ENCODE data around the gene TBX5. TPM values are rescaled to one million over a fixed set of nuclear protein-coding genes. Genes with fewer than 3 reads are reported as not detected.
A peak's percentile ranks its signal among the peaks of the same experiment; 100 is the strongest.

TBX5 gene
- total RNA-seq, 2 experiments from 2014 or later, result not detected

DNA sequence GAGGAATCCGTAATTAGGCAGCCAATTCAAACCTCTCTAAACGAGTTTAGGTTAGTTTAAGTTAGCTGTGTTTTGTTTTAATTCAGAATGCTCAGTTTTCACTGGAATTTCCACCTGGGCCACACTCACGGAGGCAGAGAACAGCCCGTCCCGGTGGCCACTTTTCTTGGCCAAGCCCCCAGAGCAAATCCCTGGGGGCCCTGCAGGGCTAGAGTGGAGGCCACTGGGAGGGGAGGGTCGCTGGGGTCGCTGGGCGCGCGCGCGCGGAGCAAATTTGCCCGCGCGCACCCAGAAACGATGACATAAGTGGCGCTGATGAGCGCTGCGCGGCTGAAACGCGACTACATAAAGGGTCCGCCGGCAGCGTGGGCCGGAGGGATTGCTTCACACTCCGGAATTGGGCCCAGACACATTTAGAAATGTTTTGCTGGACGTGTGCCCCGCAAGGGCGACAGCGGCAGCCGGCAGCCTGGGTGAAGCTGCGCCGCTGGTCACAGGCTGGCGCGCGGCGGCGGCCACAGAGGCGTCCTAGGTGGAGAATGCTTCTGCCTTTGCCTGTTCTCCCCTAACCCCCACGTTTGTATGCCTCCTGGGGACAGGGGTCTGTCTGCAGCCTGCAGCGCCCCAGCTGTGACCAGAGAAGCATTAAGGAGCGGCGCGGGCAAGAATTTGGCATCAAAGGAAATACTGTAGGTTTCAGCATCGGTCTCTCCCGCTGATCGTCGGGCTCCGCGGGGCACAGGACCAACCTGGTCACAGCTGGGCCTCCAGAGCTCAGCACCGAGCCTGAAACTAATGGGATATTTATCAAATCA, 37.9 kb upstream of the TBX5 start:
- no peaks in the 10 kb centered on the region for H3K4me1 Mint-ChIP-seq
- no peak overlapping the region for H3K27ac Mint-ChIP-seq
- CTCF ChIA-PET, result interaction anchor here (0.6 kb wide), 1 partner anchor 48 kb away, joined by 3 read pairs; no protein-coding TSS in a partner anchor
- intact Hi-C loops (cut with DNase I, micrococcal nuclease), result loop anchor here (5.0 to 10.0 kb wide), 2 partner anchors 238 to 251 kb away; partner anchors contain the start of gene TBX3 (in 1 of the 2)
- no peaks in the 10 kb centered on the region for H3K9me3 Mint-ChIP-seq (ENCODE audit: low read depth)
- POLR2A ChIA-PET, result no interaction called here
- DNase-seq (no peak), ATAC-seq (no peak)
- peaks cover 76% of the 10 kb centered on the region for H3K27me3 Mint-ChIP-seq
- H3K4me3 Mint-ChIP-seq, result no peak overlapping the region
- H3K36me3 Mint-ChIP-seq (ENCODE audit: low read depth), result no peaks in the 10 kb centered on the region

DNA sequence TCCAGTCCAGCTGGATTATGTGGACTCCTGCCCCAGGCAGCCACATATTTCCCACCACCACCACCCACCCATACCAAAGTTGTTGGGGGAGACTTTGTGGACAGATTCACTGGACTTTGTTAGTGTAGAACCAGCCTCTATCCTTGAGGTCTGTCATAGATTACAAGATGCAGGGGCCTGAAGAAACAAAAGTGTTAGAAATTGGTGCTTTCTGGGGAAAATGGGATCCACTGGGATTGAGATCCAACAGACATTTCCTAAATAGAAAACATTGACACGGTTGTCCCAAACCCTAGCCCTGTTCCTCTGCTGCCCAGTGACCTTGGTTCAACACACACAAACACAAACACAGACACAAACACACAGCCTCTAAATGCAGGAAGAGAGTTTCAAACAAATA, 36.6 kb upstream of the TBX5 start:
- Mint-ChIP-seq H3K36me3 (ENCODE audit: low read depth) (no peaks in the 10 kb centered on the region), H3K4me3 (no peak overlapping the region), H3K27ac (no peak overlapping the region), H3K4me1 (no peaks in the 10 kb centered on the region), H3K27me3 (peaks cover 79% of the 10 kb centered on the region), H3K9me3 (ENCODE audit: low read depth) (no peaks in the 10 kb centered on the region)
- CTCF ChIA-PET, result no interaction called here
- DNase-seq (no peak), ATAC-seq (no peak)
- intact Hi-C loops (cut with DNase I, micrococcal nuclease), result loop anchor here (5.0 to 10.0 kb wide), 2 partner anchors 240 to 252 kb away; partner anchors contain the start of gene TBX3 (in 1 of the 2)
- POLR2A ChIA-PET, result no interaction called here

DNA sequence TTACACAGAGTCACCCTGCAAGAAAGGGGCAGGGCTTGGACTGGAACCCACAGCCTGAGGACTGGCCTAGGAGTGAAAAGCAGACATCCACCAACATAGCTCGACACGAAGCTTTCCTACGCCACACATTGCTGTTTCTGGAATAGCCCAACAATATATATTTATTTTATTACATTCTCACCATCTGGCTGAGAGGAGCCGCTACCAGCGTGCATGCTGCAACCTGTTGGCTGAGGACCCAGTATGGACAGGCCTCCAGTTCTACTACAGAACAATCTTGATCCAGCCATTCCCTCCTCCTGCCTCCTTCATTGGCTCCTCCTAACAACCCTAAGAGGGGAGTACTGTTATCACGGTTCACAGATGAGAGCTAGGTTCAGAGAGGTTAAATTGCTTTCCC, 35.6 kb upstream of the TBX5 start:
- CTCF ChIA-PET, result no interaction called here
- no peak overlapping the region for H3K4me3 Mint-ChIP-seq
- H3K27me3 Mint-ChIP-seq, result peaks cover 80% of the 10 kb centered on the region

DNA sequence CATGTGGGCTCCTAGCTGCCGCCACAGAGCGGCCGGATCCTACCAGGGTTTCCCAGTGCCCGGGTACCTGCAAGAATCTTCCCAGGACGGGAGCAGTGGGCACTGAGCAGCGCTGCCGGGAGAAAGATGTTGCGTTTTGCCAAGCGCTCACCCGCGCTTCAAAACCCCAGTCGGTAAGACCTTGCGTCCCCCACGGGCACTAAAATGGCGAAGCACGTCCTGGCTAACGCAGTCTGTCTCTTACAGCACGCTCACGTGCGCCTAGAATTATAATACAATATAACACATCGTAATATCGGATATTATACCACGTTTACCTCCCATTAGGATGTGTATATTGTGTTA, 35.1 kb upstream of the TBX5 start:
- peak; percentile 4 for DNase-seq
- peaks cover 3% of the 10 kb centered on the region for H3K9me3 Mint-ChIP-seq (ENCODE audit: low read depth)
- ChIA-PET POLR2A (no interaction called here), CTCF (no interaction called here)
- no peaks in the 10 kb centered on the region for H3K4me1 Mint-ChIP-seq
- no peak overlapping the region for H3K4me3 Mint-ChIP-seq
- ATAC-seq, result no peak
- intact Hi-C loops (cut with DNase I, micrococcal nuclease), result loop anchor here (2.0 to 10.0 kb wide), 5 partner anchors 32 to 966 kb away; partner anchors contain the start of gene TBX3 (in 1 of the 2)
- H3K36me3 Mint-ChIP-seq (ENCODE audit: low read depth), result no peaks in the 10 kb centered on the region
- no peak overlapping the region for H3K27ac Mint-ChIP-seq
- H3K27me3 Mint-ChIP-seq, result peaks cover 77% of the 10 kb centered on the region

More for the DNA sequence above, 35.6 kb upstream of the TBX5 start:
- Mint-ChIP-seq H3K36me3 (ENCODE audit: low read depth) (no peaks in the 10 kb centered on the region), H3K4me1 (no peaks in the 10 kb centered on the region), H3K9me3 (ENCODE audit: low read depth) (peaks cover 2% of the 10 kb centered on the region), H3K27ac (no peak overlapping the region)
- ATAC-seq, result no peak
- intact Hi-C loops (cut with DNase I, micrococcal nuclease), result loop anchor here (2.0 to 10.0 kb wide), 5 partner anchors 33 to 967 kb away; partner anchors contain the start of gene TBX3 (in 1 of the 2)
- DNase-seq, result no peak
- POLR2A ChIA-PET, result no interaction called here

DNA sequence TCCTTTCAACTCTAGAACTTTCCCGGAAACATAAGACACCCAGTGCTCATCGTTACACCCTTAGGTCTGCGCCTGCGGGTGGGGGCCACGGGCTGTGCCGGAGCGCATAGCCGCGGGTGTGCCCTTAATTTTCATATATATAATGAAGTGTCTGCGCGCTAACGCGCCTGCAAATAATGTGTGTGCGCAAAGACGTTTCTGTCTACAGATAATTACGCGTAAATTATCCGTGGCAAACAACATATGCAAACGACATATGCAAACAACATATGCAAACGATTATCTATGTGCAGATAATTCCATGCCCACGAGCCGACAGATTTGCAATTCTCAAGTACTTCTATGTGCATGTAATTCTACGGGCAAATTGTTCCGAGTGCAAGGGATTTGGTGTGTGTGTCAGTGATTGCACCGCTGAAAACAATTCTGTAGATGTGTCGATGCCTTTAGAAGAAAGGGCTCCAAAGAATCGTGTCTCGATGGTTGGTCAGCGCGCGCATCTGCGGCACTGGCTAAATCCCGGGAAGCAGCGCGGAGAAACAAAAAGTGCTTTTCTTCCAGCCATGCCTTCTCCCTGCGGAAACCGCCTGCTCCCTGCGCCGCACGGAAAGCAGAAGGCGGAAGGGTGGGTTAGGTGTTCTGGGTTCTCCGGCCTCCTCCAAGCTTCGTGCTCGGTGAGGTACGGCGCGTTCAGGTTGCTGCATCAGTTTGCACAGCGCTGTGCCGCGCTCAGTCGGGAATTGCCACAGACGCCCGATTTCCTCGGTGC, 34.5 kb upstream of the TBX5 start:
- DNase-seq (no peak), ATAC-seq (no peak)
- Mint-ChIP-seq H3K36me3 (ENCODE audit: low read depth) (no peaks in the 10 kb centered on the region), H3K4me1 (no peaks in the 10 kb centered on the region), H3K27me3 (peaks cover 73% of the 10 kb centered on the region), H3K4me3 (no peak overlapping the region), H3K27ac (no peak overlapping the region), H3K9me3 (ENCODE audit: low read depth) (peaks cover 3% of the 10 kb centered on the region)
- POLR2A ChIA-PET, result no interaction called here
- intact Hi-C loops (cut with DNase I, micrococcal nuclease), result loop anchor here (2.0 to 10.0 kb wide), 5 partner anchors 32 to 966 kb away; partner anchors contain the start of gene TBX3 (in 1 of the 2)
- CTCF ChIA-PET, result no interaction called here

DNA sequence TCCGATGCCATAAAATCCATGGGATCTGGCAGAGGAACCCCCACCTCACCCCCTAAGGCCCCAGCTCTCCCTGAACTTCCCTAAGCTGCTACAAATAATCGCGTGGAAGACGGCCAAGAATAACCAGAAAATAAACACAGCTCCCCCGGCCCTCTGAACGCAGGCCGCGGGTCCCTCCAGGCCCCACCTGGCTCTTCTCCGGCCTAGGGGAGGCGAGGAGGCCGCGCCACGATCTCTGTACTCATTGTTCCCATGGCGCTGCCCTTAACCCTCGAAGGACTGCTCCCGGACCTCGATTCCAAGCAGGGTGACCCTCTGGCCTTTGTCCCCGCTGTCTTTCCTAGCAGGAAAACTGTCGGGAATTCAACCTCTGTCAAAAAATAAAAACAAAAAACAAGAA, 33.9 kb upstream of the TBX5 start:
- CTCF ChIA-PET, result no interaction called here
- no peaks in the 10 kb centered on the region for H3K4me1 Mint-ChIP-seq
- POLR2A ChIA-PET, result no interaction called here
- intact Hi-C loops (cut with DNase I, micrococcal nuclease), result loop anchor here (2.0 to 10.0 kb wide), 5 partner anchors 31 to 965 kb away; partner anchors contain the start of gene TBX3 (in 1 of the 2)
- H3K27ac Mint-ChIP-seq, result no peak overlapping the region
- ATAC-seq (no peak), DNase-seq (no peak)
- no peaks in the 10 kb centered on the region for H3K36me3 Mint-ChIP-seq (ENCODE audit: low read depth)
- H3K4me3 Mint-ChIP-seq, result no peak overlapping the region
- H3K9me3 Mint-ChIP-seq (ENCODE audit: low read depth), result peaks cover 3% of the 10 kb centered on the region
- H3K27me3 Mint-ChIP-seq, result peaks cover 67% of the 10 kb centered on the region

DNA sequence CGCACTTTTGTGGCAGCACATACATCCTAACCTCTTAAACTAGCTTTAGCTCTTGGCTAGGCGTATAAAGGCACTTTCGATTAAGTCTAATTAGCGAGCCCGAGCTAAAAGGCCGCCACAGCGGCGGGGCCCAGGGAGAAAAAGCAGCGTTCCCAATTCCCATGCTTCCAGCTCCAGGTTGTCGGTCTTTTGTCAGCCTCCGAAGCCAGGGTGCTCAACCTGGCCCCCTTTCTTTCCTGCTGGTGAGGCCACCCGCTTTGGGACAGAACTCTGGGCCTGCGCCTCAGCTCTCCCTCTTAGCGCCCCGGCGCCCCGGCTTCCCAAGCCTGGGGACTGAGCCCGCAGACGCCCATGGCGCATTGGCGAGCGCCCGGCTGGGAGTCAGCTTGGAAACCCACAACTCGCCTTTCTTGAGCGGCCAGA, 33.3 kb upstream of the TBX5 start:
- intact Hi-C loops (cut with DNase I, micrococcal nuclease), result no loop called here
- Mint-ChIP-seq H3K27me3 (peaks cover 65% of the 10 kb centered on the region), H3K4me3 (no peak overlapping the region), H3K9me3 (ENCODE audit: low read depth) (peaks cover 3% of the 10 kb centered on the region), H3K4me1 (no peaks in the 10 kb centered on the region), H3K27ac (no peak overlapping the region), H3K36me3 (ENCODE audit: low read depth) (no peaks in the 10 kb centered on the region)
- no peak for DNase-seq
- ChIA-PET POLR2A (no interaction called here), CTCF (no interaction called here)
- ATAC-seq, result no peak

DNA sequence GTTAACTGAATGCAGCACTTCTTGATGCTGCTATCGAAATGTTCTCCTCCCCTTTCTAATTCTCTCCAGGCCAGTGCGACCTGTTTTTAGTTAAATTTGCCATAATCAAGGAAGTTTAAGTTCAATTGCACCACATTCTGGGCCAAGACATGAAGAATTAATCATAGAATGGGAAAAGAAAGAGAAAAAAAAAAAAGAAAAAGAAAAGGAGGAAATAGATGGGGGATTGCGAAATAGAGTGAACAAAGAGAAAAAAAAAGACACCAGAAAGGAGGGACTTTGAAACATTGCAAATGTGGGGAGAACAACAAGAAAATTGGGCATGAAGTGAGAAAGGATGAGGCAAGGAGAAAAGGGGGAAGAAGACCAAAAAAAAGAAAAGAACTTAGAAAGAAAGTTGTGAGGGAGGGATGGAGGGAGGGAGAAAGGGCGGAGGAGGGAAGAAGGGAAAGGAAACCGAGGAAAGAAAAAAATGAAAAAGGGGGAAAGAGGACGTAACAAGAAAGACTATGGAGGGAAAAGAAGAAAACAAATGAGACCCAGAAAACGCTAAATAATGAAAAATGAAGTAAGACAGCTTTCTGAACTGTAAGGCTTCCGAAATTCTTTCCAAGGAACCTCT, 32.8 kb upstream of the TBX5 start:
- H3K27me3 Mint-ChIP-seq, result peaks cover 62% of the 10 kb centered on the region
- DNase-seq, result no peak
- intact Hi-C loops (cut with DNase I, micrococcal nuclease), result no loop called here
- H3K4me3 Mint-ChIP-seq, result no peak overlapping the region
- peaks cover 3% of the 10 kb centered on the region for H3K9me3 Mint-ChIP-seq (ENCODE audit: low read depth)
- H3K36me3 Mint-ChIP-seq (ENCODE audit: low read depth), result no peaks in the 10 kb centered on the region
- CTCF ChIA-PET, result no interaction called here
- POLR2A ChIA-PET, result no interaction called here
- no peaks in the 10 kb centered on the region for H3K4me1 Mint-ChIP-seq
- no peak overlapping the region for H3K27ac Mint-ChIP-seq
- ATAC-seq, result no peak

DNA sequence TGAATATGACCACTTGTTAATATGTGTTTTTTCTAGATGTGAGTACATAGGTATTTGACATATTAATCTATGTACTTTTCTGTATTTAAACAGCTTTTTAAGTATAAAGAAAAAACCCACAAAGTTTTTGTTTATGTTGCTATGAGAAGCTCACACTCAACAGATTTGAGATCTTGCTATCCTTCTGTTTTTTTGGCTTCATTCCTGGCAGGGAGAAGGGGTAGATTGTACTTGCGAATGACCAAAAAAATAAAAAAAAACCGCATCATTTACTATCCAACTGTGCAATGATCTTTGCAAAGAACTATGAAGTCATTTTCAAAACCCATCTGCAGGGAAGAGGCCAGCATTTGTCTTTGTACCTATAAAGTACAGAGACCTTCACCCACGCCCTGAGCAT, 28.4 kb upstream of the TBX5 start:
- intact Hi-C loops (cut with DNase I, micrococcal nuclease), result no loop called here
- no peak for DNase-seq
- peaks cover 3% of the 10 kb centered on the region for H3K9me3 Mint-ChIP-seq (ENCODE audit: low read depth)
- no peak overlapping the region for H3K4me3 Mint-ChIP-seq
- no peak overlapping the region for H3K27ac Mint-ChIP-seq
- H3K27me3 Mint-ChIP-seq, result peaks cover 39% of the 10 kb centered on the region
- no peak for ATAC-seq
- H3K4me1 Mint-ChIP-seq, result no peaks in the 10 kb centered on the region
- CTCF ChIA-PET, result interaction anchor here (0.7 kb wide), 1 partner anchor 35 kb away, joined by 3 read pairs; no protein-coding TSS in a partner anchor
- H3K36me3 Mint-ChIP-seq (ENCODE audit: low read depth), result no peaks in the 10 kb centered on the region
- POLR2A ChIA-PET, result interaction anchor here (0.7 kb wide), 1 partner anchor 25 kb away, joined by 3 read pairs; no protein-coding TSS in a partner anchor

DNA sequence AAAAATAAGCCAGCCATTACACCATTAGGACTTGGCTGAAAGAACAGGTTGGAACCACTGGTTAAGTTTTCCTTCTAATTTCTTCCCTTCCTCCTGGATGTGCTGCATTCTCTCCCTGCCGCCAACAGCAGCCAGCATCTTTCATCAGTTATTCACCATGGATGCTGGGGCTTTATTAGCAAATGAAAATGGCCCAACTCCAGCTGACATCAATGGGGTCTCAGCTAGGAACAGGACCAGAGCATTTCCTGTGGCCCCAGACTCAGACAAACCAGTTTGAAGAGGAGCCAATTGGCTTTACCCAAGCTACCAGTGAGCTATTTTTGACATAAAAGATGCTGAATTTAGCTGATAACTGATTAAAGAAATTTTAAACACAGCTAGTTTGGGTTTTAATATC, 26.0 kb upstream of the TBX5 start:
- ATAC-seq, result no peak
- H3K9me3 Mint-ChIP-seq (ENCODE audit: low read depth), result peaks cover 3% of the 10 kb centered on the region
- no peak for DNase-seq
- no peak overlapping the region for H3K4me3 Mint-ChIP-seq
- H3K36me3 Mint-ChIP-seq (ENCODE audit: low read depth), result no peaks in the 10 kb centered on the region
- H3K27ac Mint-ChIP-seq, result no peak overlapping the region
- H3K27me3 Mint-ChIP-seq, result peaks cover 22% of the 10 kb centered on the region
- CTCF ChIA-PET, result no interaction called here
- H3K4me1 Mint-ChIP-seq, result no peaks in the 10 kb centered on the region
- POLR2A ChIA-PET, result no interaction called here
- intact Hi-C loops (cut with DNase I, micrococcal nuclease), result no loop called here

DNA sequence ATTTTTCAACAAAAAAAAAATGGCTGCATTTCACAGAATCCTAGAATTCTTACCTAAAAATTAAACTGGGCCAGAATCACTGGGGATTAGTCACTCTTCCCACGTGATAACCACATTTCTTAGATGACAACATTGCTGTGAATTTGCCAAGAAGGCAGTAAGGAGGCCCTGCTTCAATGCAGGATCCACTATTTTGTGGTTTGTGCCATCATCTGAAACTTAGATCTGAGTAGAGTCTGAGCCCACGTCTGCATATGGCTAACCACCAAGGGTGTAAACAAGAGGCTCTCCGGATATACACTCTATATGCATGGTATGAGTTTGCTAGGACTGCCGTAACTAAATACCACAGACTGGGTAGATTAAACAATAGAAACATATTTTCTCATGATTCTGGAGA, 24.4 kb upstream of the TBX5 start:
- H3K36me3 Mint-ChIP-seq (ENCODE audit: low read depth), result no peaks in the 10 kb centered on the region
- ATAC-seq (peak; percentile 65), DNase-seq (no peak)
- no peak overlapping the region for H3K4me3 Mint-ChIP-seq
- H3K9me3 Mint-ChIP-seq (ENCODE audit: low read depth), result no peaks in the 10 kb centered on the region
- no peaks in the 10 kb centered on the region for H3K4me1 Mint-ChIP-seq
- H3K27me3 Mint-ChIP-seq, result peaks cover 18% of the 10 kb centered on the region
- intact Hi-C loops (cut with DNase I, micrococcal nuclease), result loop anchor here in 1 of 2 experiments (1.0 kb wide), 1 partner anchor 18 kb away; no protein-coding TSS in a partner anchor
- CTCF ChIA-PET, result no interaction called here
- POLR2A ChIA-PET, result no interaction called here
- no peak overlapping the region for H3K27ac Mint-ChIP-seq

Data from activated CD4-positive, alpha-beta T cell treated with anti-CD3 and anti-CD28 coated beads for 36 hours (primary cell).